M059J (cell line): ENCODE measurements around the gene MANSC1. TPM values are rescaled to one million over a fixed set of nuclear protein-coding genes. Genes with fewer than 3 reads are reported as not detected.

Experiments used
- DNase-seq: peaks from one replicate; pipeline ENCODE4 v3.0.0-alpha.2; 2012; ENCODE audit warnings: low read depth
- total RNA-seq: library from RNA; depleted of rRNA; stranded (reverse); fragments of >200 nt; shearing (Covaris generic); gene quantifications from 2 replicates; pipeline ENCODE4 v1.2.3, GENCODE V29; 2014; rRNA removed

The MANSC1 gene
- 6.6 and 10.3 TPM in 2 replicates for total RNA-seq

GRCh38 chr12:12349711-12350665 is at the start of gene MANSC1:
MANSC1 (minus strand) TSS chr12:12350242; CDS start chr12:12343314, 6,928 bp downstream.
- DNase-seq: peak; percentile 36

GRCh38 chr12:12399161-12399560 is 49.1 kb upstream of the MANSC1 start:
- no peak for DNase-seq

GRCh38 chr12:12398026-12398859 is 48.2 kb upstream of the MANSC1 start:
- peak; percentile 88 for DNase-seq

GRCh38 chr12:12397184-12397583 is 47.1 kb upstream of the MANSC1 start:
- DNase-seq: no peak

GRCh38 chr12:12396694-12397093 is 46.7 kb upstream of the MANSC1 start:
- no peak for DNase-seq

- no peak for DNase-seq
Measured at GRCh38 chr12:12393171-12393570, 43.1 kb upstream of the MANSC1 start.

GRCh38 chr12:12392413-12392812 is 42.4 kb upstream of the MANSC1 start:
- no peak for DNase-seq

GRCh38 chr12:12387501-12387900 is 37.5 kb upstream of the MANSC1 start:
- peak; percentile 54 for DNase-seq

GRCh38 chr12:12384571-12385340 is 34.7 kb upstream of the MANSC1 start:
- no peak for DNase-seq

- no peak for DNase-seq
Measured at GRCh38 chr12:12381982-12382381, 31.9 kb upstream of the MANSC1 start.

- no peak for DNase-seq
Measured at GRCh38 chr12:12380949-12381593, 31.0 kb upstream of the MANSC1 start.

GRCh38 chr12:12379831-12380730 is 30.0 kb upstream of the MANSC1 start:
- no peak for DNase-seq

GRCh38 chr12:12378616-12379015 is 28.6 kb upstream of the MANSC1 start:
- no peak for DNase-seq

GRCh38 chr12:12376646-12377448 is 26.8 kb upstream of the MANSC1 start:
- peak; percentile 82 for DNase-seq

GRCh38 chr12:12372946-12373722 is 23.1 kb upstream of the MANSC1 start:
- DNase-seq: no peak

- no peak for DNase-seq
Measured at GRCh38 chr12:12367482-12367998, 17.5 kb upstream of the MANSC1 start.

- no peak for DNase-seq
Measured at GRCh38 chr12:12366701-12367481, 16.8 kb upstream of the MANSC1 start.
